ENCODE measurements around the gene OR1F1. TPM values are rescaled to one million over a fixed set of nuclear protein-coding genes. Genes with fewer than 3 reads are reported as not detected.

OR1F1 gene
- total RNA-seq, 1 donor from 2014 or later = 0.37 TPM

DNA sequence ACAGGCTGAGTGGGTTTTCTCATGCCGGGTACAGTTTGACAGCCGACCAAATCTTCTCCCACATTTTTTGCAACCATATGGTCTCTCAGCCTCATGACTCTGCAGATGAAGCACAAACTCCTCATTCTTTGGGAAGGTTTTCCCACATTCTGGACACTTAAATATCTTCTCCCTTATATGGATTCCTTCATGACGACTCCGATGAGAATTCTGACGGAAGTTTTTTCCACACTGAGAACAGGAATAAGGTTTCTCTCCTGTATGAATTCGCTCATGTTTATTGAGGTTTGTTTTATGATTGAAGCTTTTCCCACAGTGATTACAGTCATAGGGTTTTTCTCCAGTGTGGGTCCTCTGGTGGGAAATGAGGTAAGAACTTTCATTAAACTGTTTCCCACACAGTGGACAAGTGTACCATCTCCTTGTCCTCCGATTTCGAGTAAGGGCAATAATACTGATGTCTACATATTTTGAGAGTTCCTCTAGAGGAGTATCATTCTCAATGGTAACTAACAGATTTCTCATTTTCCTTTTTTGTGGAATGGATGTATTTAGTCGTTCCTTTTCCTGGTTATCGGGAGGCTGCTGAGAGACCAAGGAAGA, 36.0 kb downstream of the OR1F1 start:
- Mint-ChIP-seq H3K9me3 (ENCODE audit: low read depth) (peaks cover 64% of the 10 kb centered on the region), H3K36me3 (ENCODE audit: low read depth) (peaks cover 58% of the 10 kb centered on the region), H3K4me3 (ENCODE audit: unreplicated experiment) (no peak overlapping the region), H3K27ac (ENCODE audit: unreplicated experiment) (no peak overlapping the region), H3K27me3 (ENCODE audit: low read depth) (no peaks in the 10 kb centered on the region), H3K4me1 (ENCODE audit: low read depth) (no peaks in the 10 kb centered on the region)
- DNase-seq (ENCODE audit: low spot score) = no peak
- TF ChIP-seq, protein P1, sequence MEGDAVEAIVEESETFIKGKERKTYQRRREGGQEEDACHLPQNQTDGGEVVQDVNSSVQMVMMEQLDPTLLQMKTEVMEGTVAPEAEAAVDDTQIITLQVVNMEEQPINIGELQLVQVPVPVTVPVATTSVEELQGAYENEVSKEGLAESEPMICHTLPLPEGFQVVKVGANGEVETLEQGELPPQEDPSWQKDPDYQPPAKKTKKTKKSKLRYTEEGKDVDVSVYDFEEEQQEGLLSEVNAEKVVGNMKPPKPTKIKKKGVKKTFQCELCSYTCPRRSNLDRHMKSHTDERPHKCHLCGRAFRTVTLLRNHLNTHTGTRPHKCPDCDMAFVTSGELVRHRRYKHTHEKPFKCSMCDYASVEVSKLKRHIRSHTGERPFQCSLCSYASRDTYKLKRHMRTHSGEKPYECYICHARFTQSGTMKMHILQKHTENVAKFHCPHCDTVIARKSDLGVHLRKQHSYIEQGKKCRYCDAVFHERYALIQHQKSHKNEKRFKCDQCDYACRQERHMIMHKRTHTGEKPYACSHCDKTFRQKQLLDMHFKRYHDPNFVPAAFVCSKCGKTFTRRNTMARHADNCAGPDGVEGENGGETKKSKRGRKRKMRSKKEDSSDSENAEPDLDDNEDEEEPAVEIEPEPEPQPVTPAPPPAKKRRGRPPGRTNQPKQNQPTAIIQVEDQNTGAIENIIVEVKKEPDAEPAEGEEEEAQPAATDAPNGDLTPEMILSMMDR (IDR thresholded peaks at IDR 0.05) = no peak

DNA sequence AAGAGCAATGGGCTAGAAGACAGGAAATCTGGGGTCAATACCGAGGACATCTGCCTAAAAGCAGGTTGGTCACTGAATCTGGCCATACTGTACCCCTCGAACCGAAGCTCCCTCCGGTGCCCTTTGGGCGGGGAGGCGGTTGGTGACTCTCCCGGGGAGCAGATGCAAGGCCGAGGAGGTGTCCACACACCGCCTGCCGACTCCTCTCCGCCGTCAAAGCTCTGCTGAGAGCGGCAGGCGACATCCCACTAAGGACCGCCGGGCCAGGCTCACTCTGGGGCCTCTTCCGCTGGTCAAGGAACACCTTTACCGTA, 46.5 kb downstream of the OR1F1 start:
- peak overlapping the region; percentile 93 for H3K4me3 Mint-ChIP-seq (ENCODE audit: unreplicated experiment)
- H3K9me3 Mint-ChIP-seq (ENCODE audit: low read depth) = peaks cover 29% of the 10 kb centered on the region
- H3K27ac Mint-ChIP-seq (ENCODE audit: unreplicated experiment) = peak overlapping the region; percentile 99
- H3K36me3 Mint-ChIP-seq (ENCODE audit: low read depth) = peaks cover 31% of the 10 kb centered on the region
- H3K27me3 Mint-ChIP-seq (ENCODE audit: low read depth) = no peaks in the 10 kb centered on the region
- TF ChIP-seq, protein P1 (IDR thresholded peaks at IDR 0.05) = no peak
- H3K4me1 Mint-ChIP-seq (ENCODE audit: low read depth) = peaks cover 16% of the 10 kb centered on the region
- DNase-seq (ENCODE audit: low spot score) = no peak

DNA sequence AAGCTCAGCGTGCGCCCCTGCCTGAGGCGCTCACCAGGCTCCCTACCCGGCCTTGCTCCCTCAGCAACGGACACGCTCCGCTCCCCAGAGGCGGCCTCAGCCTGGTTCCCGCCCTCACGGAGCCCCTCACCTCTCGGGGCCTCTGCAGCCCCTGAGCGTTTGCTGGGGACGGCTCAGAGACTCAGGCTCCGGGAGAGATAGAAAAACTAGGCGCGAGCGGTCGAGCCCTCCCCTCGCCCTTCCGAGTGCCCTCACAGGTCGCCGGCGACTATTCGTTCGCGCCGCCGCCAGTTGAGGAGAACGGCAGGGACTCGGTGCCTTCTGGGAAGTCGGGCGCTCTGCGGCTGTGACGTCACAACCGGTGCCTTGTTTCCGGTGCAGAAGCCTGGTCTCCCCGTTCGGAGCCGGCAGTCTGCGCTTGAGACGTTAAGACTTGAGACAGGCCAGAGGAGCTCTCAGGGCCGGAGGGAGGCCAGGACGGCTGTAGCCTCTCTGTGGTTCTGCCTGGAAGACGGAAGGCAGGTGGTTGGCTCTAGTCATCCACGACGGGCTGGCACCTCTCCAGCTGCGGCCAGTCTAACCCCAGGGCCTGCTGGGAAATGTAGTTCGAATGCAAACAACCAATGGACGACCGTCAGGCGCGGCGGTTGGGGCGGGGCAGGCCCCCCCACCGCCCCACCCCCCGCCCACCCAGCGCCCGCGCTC, 47.0 kb downstream of the OR1F1 start, which contains the start of gene ZNF200:
TSS of gene ZNF200 (minus strand) at position 302 of the 705 bp plus-strand sequence. CDS start 1,403 bp downstream, outside the sequence.
- peak; percentile 98 for DNase-seq (ENCODE audit: low spot score)
- H3K27me3 Mint-ChIP-seq (ENCODE audit: low read depth) = peaks cover 2% of the 10 kb centered on the region
- H3K4me1 Mint-ChIP-seq (ENCODE audit: low read depth) = peaks cover 16% of the 10 kb centered on the region
- peaks cover 29% of the 10 kb centered on the region for H3K36me3 Mint-ChIP-seq (ENCODE audit: low read depth)
- peak within 1 kb of the TSS; percentile 99 for H3K27ac Mint-ChIP-seq (ENCODE audit: unreplicated experiment)
- peak within 1 kb of the TSS; percentile 93 for H3K4me3 Mint-ChIP-seq (ENCODE audit: unreplicated experiment)
- H3K9me3 Mint-ChIP-seq (ENCODE audit: low read depth) = peaks cover 28% of the 10 kb centered on the region
- TF ChIP-seq, protein P1 (IDR thresholded peaks at IDR 0.05) = no peak

DNA sequence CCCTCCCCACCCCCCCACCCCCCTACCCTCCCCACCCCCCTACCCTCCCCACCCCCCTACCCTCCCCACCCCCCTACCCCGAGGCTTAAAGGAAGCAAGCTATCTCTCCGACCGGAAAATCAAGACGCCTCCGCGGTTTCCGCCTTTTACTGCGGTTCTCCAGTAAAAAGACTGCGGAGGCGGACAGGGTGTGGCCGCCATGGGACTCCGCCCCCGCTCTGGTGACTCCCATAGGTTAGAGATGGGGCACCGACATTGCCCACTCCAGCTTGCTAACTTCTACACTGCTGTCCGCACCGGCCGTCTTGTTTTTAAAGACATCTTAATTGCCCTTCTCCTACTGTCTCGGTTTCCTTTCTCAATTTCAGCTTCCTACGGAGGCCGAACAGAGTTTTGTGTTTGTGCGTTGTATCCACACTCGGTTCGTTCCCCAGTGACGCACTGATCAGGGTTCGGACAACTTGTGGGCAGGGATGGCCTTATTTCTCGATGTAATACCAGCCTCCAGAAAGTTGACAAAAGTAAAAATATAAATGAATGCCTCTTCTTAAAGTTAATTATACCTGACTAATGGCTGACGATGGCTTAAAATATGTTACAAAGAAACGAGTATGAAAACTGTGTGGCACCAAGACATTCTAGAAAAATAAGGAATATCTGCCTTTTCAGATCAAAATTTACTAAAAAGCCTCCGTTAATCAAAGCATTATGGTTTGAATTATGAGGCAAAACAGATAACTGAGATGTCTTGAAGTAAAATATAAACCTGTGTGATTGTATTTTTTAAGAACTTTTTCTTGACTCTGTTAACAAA, 48.1 kb downstream of the OR1F1 start:
- H3K36me3 Mint-ChIP-seq (ENCODE audit: low read depth) = peaks cover 19% of the 10 kb centered on the region
- H3K4me1 Mint-ChIP-seq (ENCODE audit: low read depth) = peaks cover 16% of the 10 kb centered on the region
- H3K4me3 Mint-ChIP-seq (ENCODE audit: unreplicated experiment) = peak overlapping the region; percentile 66
- peaks cover 18% of the 10 kb centered on the region for H3K9me3 Mint-ChIP-seq (ENCODE audit: low read depth)
- DNase-seq (ENCODE audit: low spot score) = no peak
- peak overlapping the region; percentile 22 for H3K27ac Mint-ChIP-seq (ENCODE audit: unreplicated experiment)
- H3K27me3 Mint-ChIP-seq (ENCODE audit: low read depth) = peaks cover 7% of the 10 kb centered on the region
- TF ChIP-seq, protein P1 (IDR thresholded peaks at IDR 0.05) = no peak

DNA sequence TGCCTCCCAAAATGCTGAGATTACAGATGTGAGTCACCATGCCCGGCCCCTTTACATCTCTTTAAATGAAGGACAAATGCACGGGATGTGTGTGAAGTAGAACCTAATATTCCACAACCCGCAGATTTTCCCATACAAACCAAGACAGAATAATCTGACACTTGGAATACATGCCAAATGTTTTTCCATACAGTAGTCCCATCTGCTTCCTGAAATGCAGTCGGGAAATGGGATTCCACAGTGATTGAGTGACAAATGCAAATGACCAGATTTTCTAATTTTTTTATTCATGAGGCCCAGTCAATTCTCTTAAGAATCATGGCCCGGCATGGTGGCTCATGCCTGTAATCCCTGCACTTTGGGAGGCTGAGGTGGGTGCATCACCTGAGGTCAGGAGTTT, 53.8 kb downstream of the OR1F1 start:
- H3K9me3 Mint-ChIP-seq (ENCODE audit: low read depth) = no peaks in the 10 kb centered on the region
- no peak overlapping the region for H3K27ac Mint-ChIP-seq (ENCODE audit: unreplicated experiment)
- TF ChIP-seq, protein P1 (IDR thresholded peaks at IDR 0.05) = no peak
- no peak overlapping the region for H3K4me3 Mint-ChIP-seq (ENCODE audit: unreplicated experiment)
- no peak for DNase-seq (ENCODE audit: low spot score)
- peaks cover 17% of the 10 kb centered on the region for H3K27me3 Mint-ChIP-seq (ENCODE audit: low read depth)
- H3K36me3 Mint-ChIP-seq (ENCODE audit: low read depth) = no peaks in the 10 kb centered on the region
- H3K4me1 Mint-ChIP-seq (ENCODE audit: low read depth) = no peaks in the 10 kb centered on the region

Data from chondrocyte (in vitro differentiated cells).